HUES64 (cell line): ENCODE results near the gene CAMKMT.
"Not testable (repeated sequence)": the region's sequence is repeated elsewhere in the genome, so short reads cannot be mapped to it uniquely, and the experiment has no call there.

Experiments used
- H3K27ac ChIP-seq: 2 replicates; pipeline ENCODE4 v1.7.0; 2013; ENCODE audit warnings: low read depth, low read length, inconsistent platforms
- H3K27me3 ChIP-seq: 2 replicates; pipeline ENCODE4 v1.6.1; 2013; ENCODE audit warnings: mild to moderate bottlenecking, low read length; ENCODE audit not compliant: insufficient read depth
- H3K36me3 ChIP-seq: 2 replicates; pipeline ENCODE4 v1.6.1; 2013; ENCODE audit warnings: mild to moderate bottlenecking, low read length; ENCODE audit not compliant: insufficient read depth
- H3K4me1 ChIP-seq: 2 replicates; pipeline ENCODE4 v1.6.1; 2013; ENCODE audit warnings: mild to moderate bottlenecking, low read length, moderate library complexity; ENCODE audit not compliant: insufficient read depth
- H3K4me3 ChIP-seq: 2 replicates; pipeline ENCODE4 v1.5.1; 2013; ENCODE audit warnings: mild to moderate bottlenecking, low read length, moderate library complexity
- H3K9ac ChIP-seq: 2 replicates; pipeline ENCODE4 v1.6.1; 2013; ENCODE audit warnings: mild to moderate bottlenecking, low read depth, low read length
- H3K9me3 ChIP-seq: 2 replicates; pipeline ENCODE4 v1.6.1; 2013; ENCODE audit warnings: low read depth, low read length; ENCODE audit not compliant: insufficient read depth
- WGBS: fragments of 150-250, 120-280 bp; methylation state at CpG from one replicate; pipeline ENCODE4 v1.1.7; 2013; ENCODE audit warnings: missing lambda C conversion rate; 5-methylcytosine and 5-hydroxymethylcytosine counted together

CAMKMT gene

GRCh38 chr2:44505664-44506063 lies 143.9 kb downstream of the CAMKMT start:
- not testable (repeated sequence) for H3K9me3 ChIP-seq, H3K4me3 ChIP-seq, H3K27ac ChIP-seq, H3K27me3 ChIP-seq, H3K36me3 ChIP-seq, H3K9ac ChIP-seq
- WGBS, result 98% methylated on average over 7 of the region's 7 CpGs
- H3K4me1 ChIP-seq, result peaks cover 26% of the 10 kb centered on the region

GRCh38 chr2:44510246-44510645 lies 148.5 kb downstream of the CAMKMT start:
- Histone ChIP-seq H3K9ac (no peak overlapping the region), H3K4me3 (no peak overlapping the region), H3K27me3 (no peaks in the 10 kb centered on the region), H3K9me3 (no peaks in the 10 kb centered on the region), H3K27ac (no peak overlapping the region), H3K36me3 (no peaks in the 10 kb centered on the region), H3K4me1 (peaks cover 31% of the 10 kb centered on the region)
- WGBS, result 97% methylated on average over 2 of the region's 2 CpGs

GRCh38 chr2:44515416-44515815 lies 153.7 kb downstream of the CAMKMT start:
- peaks cover 23% of the 10 kb centered on the region for H3K4me1 ChIP-seq

GRCh38 chr2:44519026-44519425 lies 157.3 kb downstream of the CAMKMT start:
- WGBS, result no CpG with 5 or more reads among the region's 1 CpG

More at GRCh38 chr2:44515416-44515815, 153.7 kb downstream of the CAMKMT start:
- Histone ChIP-seq H3K27me3 (no peaks in the 10 kb centered on the region), H3K36me3 (peaks cover under 1% of the 10 kb centered on the region; the same call in 1 of the 2 replicates), H3K4me3 (no peak overlapping the region), H3K9ac (no peak overlapping the region), H3K9me3 (peaks cover 3% of the 10 kb centered on the region; the same call in 1 of the 2 replicates), H3K27ac (no peak overlapping the region)
- WGBS, result 86% methylated on average over 1 of the region's 1 CpG

GRCh38 chr2:44522846-44523245 lies 161.1 kb downstream of the CAMKMT start:
- H3K27ac ChIP-seq, result no peak overlapping the region
- peaks cover 3% of the 10 kb centered on the region; the same call in 1 of the 2 replicates for H3K36me3 ChIP-seq
- no peak overlapping the region for H3K9ac ChIP-seq
- no peaks in the 10 kb centered on the region for H3K4me1 ChIP-seq
- H3K4me3 ChIP-seq, result no peak overlapping the region
- no peaks in the 10 kb centered on the region for H3K27me3 ChIP-seq
- H3K9me3 ChIP-seq, result peaks cover 25% of the 10 kb centered on the region

More at GRCh38 chr2:44519026-44519425, 157.3 kb downstream of the CAMKMT start:
- peaks cover 3% of the 10 kb centered on the region; the same call in 1 of the 2 replicates for H3K36me3 ChIP-seq
- H3K9ac ChIP-seq, result no peak overlapping the region
- H3K27me3 ChIP-seq, result no peaks in the 10 kb centered on the region
- no peak overlapping the region for H3K4me3 ChIP-seq
- H3K9me3 ChIP-seq, result peaks cover 25% of the 10 kb centered on the region
- no peak overlapping the region for H3K27ac ChIP-seq
- H3K4me1 ChIP-seq, result peaks cover 11% of the 10 kb centered on the region

- Histone ChIP-seq H3K4me3 (no peak overlapping the region), H3K27ac (no peak overlapping the region), H3K9ac (no peak overlapping the region), H3K4me1 (no peaks in the 10 kb centered on the region; the same call in 1 of the 2 replicates), H3K27me3 (no peaks in the 10 kb centered on the region), H3K9me3 (peaks cover 25% of the 10 kb centered on the region), H3K36me3 (peaks cover 3% of the 10 kb centered on the region; the same call in 1 of the 2 replicates)
- no CpG with 5 or more reads among the region's 1 CpG for WGBS
Observed at GRCh38 chr2:44524347-44524926, 162.7 kb downstream of the CAMKMT start.

GRCh38 chr2:44526352-44526751 lies 164.6 kb downstream of the CAMKMT start:
- H3K27ac ChIP-seq, result no peak overlapping the region
- no peak overlapping the region for H3K9ac ChIP-seq
- no peak overlapping the region for H3K4me3 ChIP-seq
- H3K36me3 ChIP-seq, result no peaks in the 10 kb centered on the region
- 91% methylated on average over 4 of the region's 4 CpGs for whole genome bisulfite sequencing
- H3K4me1 ChIP-seq, result no peaks in the 10 kb centered on the region; the same call in 1 of the 2 replicates
- H3K9me3 ChIP-seq, result peaks cover 13% of the 10 kb centered on the region
- H3K27me3 ChIP-seq, result no peaks in the 10 kb centered on the region

GRCh38 chr2:44528595-44528994 lies 166.8 kb downstream of the CAMKMT start:
- Histone ChIP-seq H3K27ac (no peak overlapping the region), H3K4me3 (no peak overlapping the region), H3K27me3 (no peaks in the 10 kb centered on the region), H3K9ac (no peak overlapping the region), H3K9me3 (no peaks in the 10 kb centered on the region), H3K36me3 (no peaks in the 10 kb centered on the region), H3K4me1 (no peaks in the 10 kb centered on the region; the same call in 1 of the 2 replicates)
- 57% methylated on average over 1 of the region's 1 CpG for WGBS

- no peaks in the 10 kb centered on the region; the same call in 1 of the 2 replicates for H3K4me1 ChIP-seq
- H3K9ac ChIP-seq, result no peak overlapping the region
- no peak overlapping the region for H3K27ac ChIP-seq
Observed at GRCh38 chr2:44529448-44529847, 167.7 kb downstream of the CAMKMT start.

GRCh38 chr2:44531289-44531688 lies 169.5 kb downstream of the CAMKMT start:
- Histone ChIP-seq H3K36me3 (no peaks in the 10 kb centered on the region), H3K9ac (no peak overlapping the region), H3K27ac (no peak overlapping the region), H3K4me3 (no peak overlapping the region), H3K9me3 (no peaks in the 10 kb centered on the region), H3K27me3 (no peaks in the 10 kb centered on the region), H3K4me1 (peaks cover 6% of the 10 kb centered on the region; the same call in 1 of the 2 replicates)
- WGBS, result 58% methylated on average over 1 of the region's 2 CpGs

More at GRCh38 chr2:44529448-44529847, 167.7 kb downstream of the CAMKMT start:
- H3K27me3 ChIP-seq, result no peaks in the 10 kb centered on the region
- no peaks in the 10 kb centered on the region for H3K9me3 ChIP-seq
- H3K36me3 ChIP-seq, result no peaks in the 10 kb centered on the region
- H3K4me3 ChIP-seq, result no peak overlapping the region

- Histone ChIP-seq H3K9ac (no peak overlapping the region), H3K27ac (no peak overlapping the region), H3K36me3 (no peaks in the 10 kb centered on the region), H3K9me3 (no peaks in the 10 kb centered on the region), H3K4me3 (no peak overlapping the region), H3K27me3 (no peaks in the 10 kb centered on the region), H3K4me1 (peaks cover 6% of the 10 kb centered on the region; the same call in 1 of the 2 replicates)
- 80% methylated on average over 1 of the region's 2 CpGs for WGBS
Observed at GRCh38 chr2:44532031-44532430, 170.3 kb downstream of the CAMKMT start.
